GM18507 (cell line): Measurements from ENCODE around the gene SOWAHC.
"Not testable (repeated sequence)": the region's sequence is repeated elsewhere in the genome, so short reads cannot be mapped to it uniquely, and the experiment has no call there.

ENCODE experiments used
- DNase-seq: peaks from one replicate; pipeline ENCODE4 v3.0.0; 2011; ENCODE audit warnings: low read depth; ENCODE audit not compliant: insufficient read length; ENCODE audit errors: extremely low spot score
- FAIRE-seq: peaks from 2 replicates; lab custom pipeline; 2011; peaks lifted over from hg19 to GRCh38; lab: Jason Lieb, UNC

Gene SOWAHC

DNA sequence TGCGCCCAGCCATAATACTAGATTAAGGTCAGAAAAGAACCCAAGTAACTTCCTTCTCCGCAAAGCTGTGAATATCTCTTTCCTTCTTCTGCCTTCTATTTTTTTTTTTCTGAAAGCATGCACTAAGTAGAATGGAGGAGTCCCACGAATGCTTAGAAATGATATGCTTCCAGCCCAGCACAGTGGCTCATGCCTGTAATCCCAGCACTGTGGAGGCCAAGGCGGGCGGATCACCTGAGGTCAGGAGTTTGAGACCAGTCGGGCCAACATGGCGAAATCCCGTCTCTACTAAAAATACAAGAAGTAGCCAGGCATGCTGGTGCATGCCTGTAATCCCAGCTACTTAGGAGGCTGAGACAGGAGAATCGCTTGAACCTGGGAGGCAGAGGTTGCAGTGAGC, 25.8 kb downstream of the SOWAHC start:
- DNase-seq, FAIRE-seq: not testable (repeated sequence)

- no peak for DNase-seq
- FAIRE-seq: no peak
Observed at GRCh38 chr2:109644571-109645275, 30.6 kb downstream of the SOWAHC start.

GRCh38 chr2:109645412-109646184, 31.4 kb downstream of the SOWAHC start:
- FAIRE-seq: no peak

DNA sequence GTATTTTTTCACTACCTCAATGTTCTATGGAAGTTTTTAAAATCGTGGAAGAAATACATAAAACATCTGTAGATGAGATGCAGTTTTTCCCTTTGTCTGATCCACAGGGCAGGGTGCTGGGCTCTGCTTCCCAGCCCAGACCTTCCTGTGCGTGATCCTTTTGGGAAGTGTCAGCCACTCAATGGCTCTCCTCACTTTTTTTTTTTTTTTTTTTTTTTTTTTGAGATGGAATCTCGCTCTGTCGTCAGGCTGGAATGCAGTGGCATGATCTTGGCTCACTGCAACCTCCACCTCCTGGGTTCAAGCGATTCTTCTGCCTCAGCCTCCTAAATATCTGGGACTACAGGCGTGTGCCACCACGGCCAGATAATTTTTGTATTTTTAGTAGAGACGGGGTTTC, 32.8 kb downstream of the SOWAHC start:
- no peak for FAIRE-seq
- DNase-seq: no peak

More at GRCh38 chr2:109645412-109646184, 31.4 kb downstream of the SOWAHC start:
- DNase-seq: no peak

DNA sequence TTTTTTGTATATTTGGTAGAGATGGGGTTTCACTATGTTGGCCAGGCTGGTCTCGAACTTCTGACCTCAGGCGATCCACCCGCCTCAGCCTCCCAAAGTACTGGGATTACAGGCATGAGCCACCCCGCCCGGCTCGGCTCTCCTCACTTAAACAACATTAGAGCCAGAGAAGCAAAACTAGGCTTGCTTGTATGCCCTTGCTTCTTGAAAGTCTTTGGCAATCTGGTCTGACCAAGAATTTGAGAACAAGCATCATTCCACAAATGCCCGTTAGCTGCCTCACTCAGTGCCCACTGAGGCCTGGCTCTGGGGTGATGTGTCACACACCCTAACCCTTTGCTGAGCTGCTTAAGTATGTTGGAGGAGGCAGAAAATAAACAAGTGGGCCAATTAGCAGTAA, 33.5 kb downstream of the SOWAHC start:
- FAIRE-seq: no peak
- no peak for DNase-seq

- no peak for DNase-seq
- no peak for FAIRE-seq
Observed at GRCh38 chr2:109648041-109648527, 33.9 kb downstream of the SOWAHC start.

GRCh38 chr2:109649736-109650695, 35.9 kb downstream of the SOWAHC start:
- no peak for FAIRE-seq
- no peak for DNase-seq

GRCh38 chr2:109654326-109655050, 40.3 kb downstream of the SOWAHC start:
- DNase-seq (no peak), FAIRE-seq (no peak)

GRCh38 chr2:109655287-109655686, 41.1 kb downstream of the SOWAHC start:
- FAIRE-seq: no peak
- DNase-seq: no peak

DNA sequence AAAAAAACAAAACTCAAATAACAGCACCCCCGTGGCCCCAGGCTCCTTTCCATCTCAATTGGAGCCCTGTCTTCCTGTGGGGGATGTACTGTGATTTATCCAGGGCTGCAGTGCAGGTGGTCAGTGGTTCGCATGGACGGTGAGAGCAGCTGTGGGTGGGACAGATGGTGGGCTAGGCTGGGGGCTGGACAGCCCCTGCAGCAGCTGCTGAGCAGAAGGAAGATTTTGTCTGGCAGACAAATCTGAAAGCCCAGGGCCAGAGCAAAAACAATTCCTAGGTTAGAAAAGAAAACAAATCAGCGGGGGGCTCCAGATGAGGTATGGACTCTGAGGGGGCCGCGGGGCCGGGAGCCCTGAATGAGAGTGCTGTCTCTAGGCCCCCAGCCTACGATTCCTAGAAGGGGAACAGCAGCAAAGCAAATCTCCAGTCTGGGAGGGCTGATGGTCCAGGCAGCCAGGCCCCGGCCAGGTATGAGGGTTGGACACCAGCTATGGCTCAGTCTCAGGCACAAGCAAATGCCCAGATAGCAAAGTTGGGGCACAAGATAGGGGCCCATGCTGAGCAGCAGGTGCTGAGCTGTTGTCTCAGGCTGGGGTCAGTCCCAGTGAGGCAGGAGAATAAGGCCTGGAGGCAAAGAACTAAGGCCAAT, 45.4 kb downstream of the SOWAHC start:
- DNase-seq (no peak), FAIRE-seq (no peak)

DNA sequence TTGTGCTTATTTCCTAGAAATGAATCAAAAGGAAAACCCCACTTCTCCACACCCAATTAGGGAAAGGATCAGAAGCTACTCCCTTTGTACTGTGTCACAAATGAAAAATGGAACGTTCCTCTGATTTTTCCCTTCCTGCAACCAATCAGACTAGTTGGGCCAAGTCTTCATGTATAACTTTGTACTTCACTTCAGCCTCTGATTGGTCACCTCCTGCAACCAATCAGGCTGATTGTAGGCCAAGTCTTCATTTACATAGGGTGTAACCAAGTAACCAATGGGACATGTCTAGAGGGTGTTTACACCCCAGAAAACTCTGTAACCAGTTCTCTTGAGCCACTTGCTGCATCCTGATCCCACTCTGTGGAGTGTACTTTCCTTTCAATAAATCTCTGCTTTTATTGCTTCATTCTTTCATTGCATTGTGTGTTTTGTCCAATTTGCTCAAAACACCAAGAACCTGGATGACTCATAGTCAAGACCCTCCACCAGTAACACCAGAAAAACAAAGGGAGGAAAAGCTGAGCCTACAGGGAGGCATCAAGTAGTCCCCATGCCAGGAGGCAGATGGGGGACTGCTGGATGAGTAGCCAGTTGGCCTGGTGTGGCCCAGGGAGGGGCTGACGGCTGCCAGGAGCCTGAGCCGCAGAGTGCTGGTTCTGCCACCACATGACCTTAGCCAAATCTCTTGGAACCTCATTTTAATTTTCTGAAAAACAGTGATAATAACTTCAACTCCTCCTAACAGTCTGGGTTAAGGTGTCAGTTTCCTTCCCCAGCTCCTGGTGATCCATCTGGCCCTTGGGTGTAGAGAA, 46.1 kb downstream of the SOWAHC start:
- no peak for DNase-seq
- no peak for FAIRE-seq

DNA sequence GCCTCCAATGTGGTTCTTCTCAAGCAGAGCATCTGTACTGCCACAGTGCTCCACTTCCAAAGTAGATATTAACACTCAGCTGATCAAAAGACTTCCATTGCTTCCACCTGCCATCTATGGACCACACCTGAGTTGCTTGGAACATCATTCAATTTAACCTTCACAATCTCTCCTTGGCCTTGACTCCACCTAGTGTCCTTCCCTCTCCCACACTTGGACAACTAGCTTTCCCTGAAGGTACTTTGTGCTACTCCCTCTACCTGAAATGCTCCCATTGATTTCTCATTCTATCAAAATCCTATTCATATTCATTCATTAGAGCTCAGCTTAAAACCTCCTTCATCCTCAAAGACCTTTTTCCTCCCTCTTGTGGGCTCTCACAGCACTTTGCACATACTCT, 48.7 kb downstream of the SOWAHC start:
- no peak for FAIRE-seq
- no peak for DNase-seq

DNA sequence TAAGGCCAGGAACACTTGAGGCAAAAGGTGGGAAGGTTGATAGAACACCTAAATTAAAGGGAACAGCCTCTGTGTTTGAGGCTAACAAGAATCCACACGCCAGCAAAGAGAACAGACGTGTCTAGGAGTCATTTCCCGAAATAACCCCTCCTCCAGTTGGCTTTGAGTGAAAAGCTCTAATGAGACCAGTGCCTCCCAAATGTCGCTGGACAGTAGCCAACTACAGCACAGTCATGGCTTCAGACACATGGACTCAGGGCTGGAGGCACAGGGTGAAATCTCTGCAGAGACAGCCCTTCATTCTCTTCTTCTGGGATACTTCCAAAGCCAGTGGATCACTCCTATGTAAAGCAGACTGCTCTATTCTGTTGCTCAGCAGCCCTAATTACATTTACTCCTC, 49.6 kb downstream of the SOWAHC start:
- no peak for FAIRE-seq

GRCh38 chr2:109666466-109666865, 52.3 kb downstream of the SOWAHC start:
- DNase-seq (no peak), FAIRE-seq (no peak)

More for the DNA sequence above, 49.6 kb downstream of the SOWAHC start:
- no peak for DNase-seq
